ENCODE data around the gene ITGB2.

DNA sequence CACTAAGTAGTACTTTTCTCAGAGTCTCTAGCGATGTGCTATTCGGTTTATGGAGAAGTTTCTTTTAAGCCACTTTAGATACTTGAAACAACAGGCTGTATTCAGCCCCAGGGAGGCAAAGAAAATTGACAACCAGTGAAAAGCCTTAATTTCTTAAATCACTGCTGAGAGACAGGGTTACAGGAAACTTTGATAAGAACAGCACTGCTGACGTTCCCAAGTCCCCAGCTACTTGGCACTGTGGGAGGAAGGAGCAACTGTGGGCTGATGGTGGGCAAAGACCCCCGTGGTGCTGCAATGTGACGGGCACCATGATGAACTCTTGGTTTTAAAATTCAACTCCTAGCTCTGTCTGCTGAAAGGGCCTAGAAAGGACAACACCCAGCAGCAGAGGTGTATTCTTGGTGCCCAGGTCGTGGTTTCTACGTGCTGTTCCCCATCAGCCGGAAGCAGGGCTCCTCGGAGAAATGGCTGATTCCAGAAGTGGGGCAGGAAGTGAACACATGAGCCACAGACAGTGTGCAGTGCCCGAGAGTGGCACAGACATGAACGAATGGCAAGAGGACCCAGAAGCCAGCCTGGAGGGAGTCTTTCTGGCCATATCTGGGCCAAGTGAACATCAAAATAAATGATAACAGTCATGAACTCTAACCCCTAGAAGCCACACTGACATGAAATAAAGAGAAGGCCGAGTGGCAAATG is 52.5 kb downstream of the ITGB2 start:
- TF ChIP-seq ZNF274 (IDR thresholded peaks at IDR 0.05; ENCODE audit: low read depth, low read length): no peak
- TF ChIP-seq, protein P1, sequence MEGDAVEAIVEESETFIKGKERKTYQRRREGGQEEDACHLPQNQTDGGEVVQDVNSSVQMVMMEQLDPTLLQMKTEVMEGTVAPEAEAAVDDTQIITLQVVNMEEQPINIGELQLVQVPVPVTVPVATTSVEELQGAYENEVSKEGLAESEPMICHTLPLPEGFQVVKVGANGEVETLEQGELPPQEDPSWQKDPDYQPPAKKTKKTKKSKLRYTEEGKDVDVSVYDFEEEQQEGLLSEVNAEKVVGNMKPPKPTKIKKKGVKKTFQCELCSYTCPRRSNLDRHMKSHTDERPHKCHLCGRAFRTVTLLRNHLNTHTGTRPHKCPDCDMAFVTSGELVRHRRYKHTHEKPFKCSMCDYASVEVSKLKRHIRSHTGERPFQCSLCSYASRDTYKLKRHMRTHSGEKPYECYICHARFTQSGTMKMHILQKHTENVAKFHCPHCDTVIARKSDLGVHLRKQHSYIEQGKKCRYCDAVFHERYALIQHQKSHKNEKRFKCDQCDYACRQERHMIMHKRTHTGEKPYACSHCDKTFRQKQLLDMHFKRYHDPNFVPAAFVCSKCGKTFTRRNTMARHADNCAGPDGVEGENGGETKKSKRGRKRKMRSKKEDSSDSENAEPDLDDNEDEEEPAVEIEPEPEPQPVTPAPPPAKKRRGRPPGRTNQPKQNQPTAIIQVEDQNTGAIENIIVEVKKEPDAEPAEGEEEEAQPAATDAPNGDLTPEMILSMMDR (IDR thresholded peaks at IDR 0.05 in 2 of 3, conservative IDR thresholded peaks at IDR 0.05 in 1 of 3; ENCODE audit: borderline replicate concordance in 1 of 3, insufficient read depth in 1 of 3, low read depth in 2 of 3, low read length in 2 of 3): no peak
- no peak for TF ChIP-seq POLR2A (IDR thresholded peaks at IDR 0.05; ENCODE audit: borderline replicate concordance, extremely low read depth, insufficient read depth, insufficient read length)
- TF ChIP-seq JUND (IDR thresholded peaks at IDR 0.05): no peak
- TF ChIP-seq YY1 (IDR thresholded peaks at IDR 0.05; ENCODE audit: extremely low read depth, insufficient replicate concordance, low read depth, low read length): no peak
- TF ChIP-seq EZH2 (IDR thresholded peaks at IDR 0.05): no peak
- TF ChIP-seq POLR2AphosphoS5 (IDR thresholded peaks at IDR 0.05; ENCODE audit: low read depth, low read length): no peak
- TF ChIP-seq TCF7L2 (IDR thresholded peaks at IDR 0.05; ENCODE audit: borderline replicate concordance, extremely low read depth, insufficient read depth, insufficient read length): no peak
